Measurements from ENCODE around the gene KCNF1.

GRCh38 chr2:10897956-10898355, 13.8 kb upstream of the KCNF1 start:
- no peak for TF ChIP-seq HMGXB4 (CRISPR knock-in tag; IDR thresholded peaks at IDR 0.05)
- TF ChIP-seq USF2 (CRISPR knock-in tag; IDR thresholded peaks at IDR 0.05) = no peak
- TF ChIP-seq MAX (CRISPR knock-in tag; IDR thresholded peaks at IDR 0.05) = no peak
- TF ChIP-seq FOXJ3 (CRISPR knock-in tag; IDR thresholded peaks at IDR 0.05; ENCODE audit: borderline replicate concordance) = no peak
- no peak for TF ChIP-seq CREM (CRISPR knock-in tag; IDR thresholded peaks at IDR 0.05)
- TF ChIP-seq TP53 (CRISPR knock-in tag; IDR thresholded peaks at IDR 0.05) = no peak
- TF ChIP-seq E2F1 (CRISPR knock-in tag; IDR thresholded peaks at IDR 0.05) = no peak
- TF ChIP-seq CTCF (IDR thresholded peaks at IDR 0.05) = no peak
- TF ChIP-seq SP1 (CRISPR knock-in tag; conservative IDR thresholded peaks at IDR 0.05) = no peak
- TF ChIP-seq ZNF396 (CRISPR knock-in tag; IDR thresholded peaks at IDR 0.05; ENCODE audit: borderline replicate concordance) = no peak
